ENCODE data around the gene MRGPRF.

Gene MRGPRF

GRCh38 chr11:68973219-68973618, 39.8 kb downstream of the MRGPRF start:
- TF ChIP-seq EZH2phosphoT487 (IDR thresholded peaks at IDR 0.05; ENCODE audit: low read depth) = no peak
- TF ChIP-seq, protein P1, sequence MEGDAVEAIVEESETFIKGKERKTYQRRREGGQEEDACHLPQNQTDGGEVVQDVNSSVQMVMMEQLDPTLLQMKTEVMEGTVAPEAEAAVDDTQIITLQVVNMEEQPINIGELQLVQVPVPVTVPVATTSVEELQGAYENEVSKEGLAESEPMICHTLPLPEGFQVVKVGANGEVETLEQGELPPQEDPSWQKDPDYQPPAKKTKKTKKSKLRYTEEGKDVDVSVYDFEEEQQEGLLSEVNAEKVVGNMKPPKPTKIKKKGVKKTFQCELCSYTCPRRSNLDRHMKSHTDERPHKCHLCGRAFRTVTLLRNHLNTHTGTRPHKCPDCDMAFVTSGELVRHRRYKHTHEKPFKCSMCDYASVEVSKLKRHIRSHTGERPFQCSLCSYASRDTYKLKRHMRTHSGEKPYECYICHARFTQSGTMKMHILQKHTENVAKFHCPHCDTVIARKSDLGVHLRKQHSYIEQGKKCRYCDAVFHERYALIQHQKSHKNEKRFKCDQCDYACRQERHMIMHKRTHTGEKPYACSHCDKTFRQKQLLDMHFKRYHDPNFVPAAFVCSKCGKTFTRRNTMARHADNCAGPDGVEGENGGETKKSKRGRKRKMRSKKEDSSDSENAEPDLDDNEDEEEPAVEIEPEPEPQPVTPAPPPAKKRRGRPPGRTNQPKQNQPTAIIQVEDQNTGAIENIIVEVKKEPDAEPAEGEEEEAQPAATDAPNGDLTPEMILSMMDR (IDR thresholded peaks at IDR 0.05; ENCODE audit: low read depth, low read length) = no peak
- no peak overlapping the region for H3K4me3 ChIP-seq (ENCODE audit: low read length)
- no peaks in the 10 kb centered on the region for H3K4me1 ChIP-seq (ENCODE audit: low read length)
- H3K79me2 ChIP-seq (ENCODE audit: low read length) = no peaks in the 10 kb centered on the region
- H3K27me3 ChIP-seq (ENCODE audit: low read depth, low read length) = peaks cover 29% of the 10 kb centered on the region
- H3K27ac ChIP-seq (ENCODE audit: low read length) = no peak overlapping the region
- no peaks in the 10 kb centered on the region for H4K20me1 ChIP-seq (ENCODE audit: insufficient read depth, low read length)
- no peak overlapping the region for H3K4me2 ChIP-seq (ENCODE audit: low read length)
- no peak overlapping the region for H3K9ac ChIP-seq (ENCODE audit: low read length)
- H3K36me3 ChIP-seq (replicated peaks; ENCODE audit: low read depth, low read length) = no peaks in the 10 kb centered on the region
- H2AFZ ChIP-seq (ENCODE audit: low read depth, low read length) = no peak overlapping the region
- H3K9me3 ChIP-seq (ENCODE audit: insufficient read depth, low read length) = no peaks in the 10 kb centered on the region

DNA sequence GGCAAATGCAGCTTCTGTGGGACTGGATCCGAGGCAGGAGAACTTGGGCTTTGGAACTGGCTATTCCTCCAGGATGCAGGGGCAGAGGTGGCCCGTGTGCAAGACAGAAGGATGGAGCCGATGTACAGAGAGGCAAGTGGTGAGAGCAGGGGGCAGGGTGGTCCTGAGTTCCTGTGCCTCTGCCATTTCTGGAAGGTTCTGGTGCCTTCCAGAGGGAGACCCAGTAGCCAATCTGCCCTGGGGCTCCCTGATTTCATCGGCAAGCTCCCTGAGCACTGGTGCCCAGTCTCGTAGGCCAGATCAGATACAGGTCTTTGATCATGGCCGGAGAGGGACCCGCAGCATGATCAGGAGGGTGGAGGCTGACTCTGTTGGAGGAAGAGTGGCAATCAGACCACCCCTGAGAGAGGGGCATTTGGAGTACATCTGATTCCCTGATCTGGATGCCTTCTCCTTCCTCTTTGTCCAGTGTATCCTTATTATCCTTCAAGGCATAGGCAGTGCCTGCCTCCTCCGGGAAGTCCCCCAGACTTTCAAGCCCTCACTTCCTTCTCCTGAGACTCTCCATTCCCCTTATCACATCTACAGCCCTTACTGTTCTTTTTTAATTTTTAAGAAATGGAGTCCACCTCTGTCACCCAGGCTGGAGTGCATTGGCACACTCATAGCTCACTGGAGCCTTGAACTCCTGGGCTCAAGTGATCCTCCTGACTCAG, 42.0 kb downstream of the MRGPRF start:
- no peak overlapping the region for H3K9ac ChIP-seq (ENCODE audit: low read length)
- no peak overlapping the region for H3K4me3 ChIP-seq (ENCODE audit: low read length)
- H3K36me3 ChIP-seq (replicated peaks; ENCODE audit: low read depth, low read length) = no peaks in the 10 kb centered on the region
- H3K79me2 ChIP-seq (ENCODE audit: low read length) = no peaks in the 10 kb centered on the region
- no peak overlapping the region for H3K27ac ChIP-seq (ENCODE audit: low read length)
- H4K20me1 ChIP-seq (ENCODE audit: insufficient read depth, low read length) = no peaks in the 10 kb centered on the region
- no peak overlapping the region for H3K4me2 ChIP-seq (ENCODE audit: low read length)
- no peak overlapping the region for H2AFZ ChIP-seq (ENCODE audit: low read depth, low read length)
- no peaks in the 10 kb centered on the region for H3K9me3 ChIP-seq (ENCODE audit: insufficient read depth, low read length)
- peaks cover 26% of the 10 kb centered on the region for H3K27me3 ChIP-seq (ENCODE audit: low read depth, low read length)
- H3K4me1 ChIP-seq (ENCODE audit: low read length) = no peaks in the 10 kb centered on the region
- TF ChIP-seq, protein P1 (IDR thresholded peaks at IDR 0.05; ENCODE audit: low read depth, low read length) = no peak
- TF ChIP-seq EZH2phosphoT487 (IDR thresholded peaks at IDR 0.05; ENCODE audit: low read depth) = no peak

DNA sequence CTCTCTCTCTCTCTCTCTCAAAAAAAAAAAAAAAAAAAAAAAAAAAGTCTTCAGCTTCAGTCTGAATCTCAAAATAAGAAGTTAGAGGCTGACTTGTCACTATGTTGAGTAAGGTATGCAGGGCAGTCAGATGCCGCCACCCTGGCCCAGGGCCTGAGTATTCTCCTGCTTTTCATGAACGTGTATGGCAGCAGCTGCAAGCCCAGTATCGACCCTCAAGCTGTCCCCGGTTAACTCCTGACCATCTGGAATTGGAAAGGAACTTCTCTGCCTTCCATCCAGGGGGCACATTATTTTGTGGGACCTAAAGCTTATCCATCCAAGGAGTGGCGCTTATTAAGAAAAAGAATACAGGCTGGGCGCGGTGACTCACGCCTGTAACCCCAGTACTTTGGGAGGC, 43.7 kb downstream of the MRGPRF start:
- Histone ChIP-seq H4K20me1 (ENCODE audit: insufficient read depth, low read length) (no peaks in the 10 kb centered on the region), H3K4me1 (ENCODE audit: low read length) (no peaks in the 10 kb centered on the region), H3K27me3 (ENCODE audit: low read depth, low read length) (peaks cover 34% of the 10 kb centered on the region), H3K9ac (ENCODE audit: low read length) (no peak overlapping the region), H2AFZ (ENCODE audit: low read depth, low read length) (no peak overlapping the region), H3K9me3 (ENCODE audit: insufficient read depth, low read length) (no peaks in the 10 kb centered on the region), H3K79me2 (ENCODE audit: low read length) (no peaks in the 10 kb centered on the region), H3K4me3 (ENCODE audit: low read length) (no peak overlapping the region), H3K36me3 (replicated peaks; ENCODE audit: low read depth, low read length) (no peaks in the 10 kb centered on the region), H3K4me2 (ENCODE audit: low read length) (no peak overlapping the region), H3K27ac (ENCODE audit: low read length) (no peak overlapping the region)
- no peak for TF ChIP-seq EZH2phosphoT487 (IDR thresholded peaks at IDR 0.05; ENCODE audit: low read depth)
- TF ChIP-seq, protein P1 (IDR thresholded peaks at IDR 0.05; ENCODE audit: low read depth, low read length) = no peak

- no peak for TF ChIP-seq EZH2phosphoT487 (IDR thresholded peaks at IDR 0.05; ENCODE audit: low read depth)
- no peak overlapping the region for H2AFZ ChIP-seq (ENCODE audit: low read depth, low read length)
- no peaks in the 10 kb centered on the region for H3K36me3 ChIP-seq (replicated peaks; ENCODE audit: low read depth, low read length)
- no peaks in the 10 kb centered on the region for H3K79me2 ChIP-seq (ENCODE audit: low read length)
- H3K27ac ChIP-seq (ENCODE audit: low read length) = no peak overlapping the region
- no peak overlapping the region for H3K9ac ChIP-seq (ENCODE audit: low read length)
- no peak overlapping the region for H3K4me2 ChIP-seq (ENCODE audit: low read length)
- H3K4me1 ChIP-seq (ENCODE audit: low read length) = no peaks in the 10 kb centered on the region
- H3K27me3 ChIP-seq (ENCODE audit: low read depth, low read length) = peaks cover 32% of the 10 kb centered on the region
- no peaks in the 10 kb centered on the region for H4K20me1 ChIP-seq (ENCODE audit: insufficient read depth, low read length)
- no peak overlapping the region for H3K4me3 ChIP-seq (ENCODE audit: low read length)
- no peaks in the 10 kb centered on the region for H3K9me3 ChIP-seq (ENCODE audit: insufficient read depth, low read length)
These were observed 44.5 kb downstream of the MRGPRF start for GRCh38 chr11:68968306-68969250.

Measured in OCI-LY3 (cell line).